ENCODE results near the gene CD248.
A peak's percentile ranks its signal among the peaks of the same experiment; 100 is the strongest.
"Not testable (repeated sequence)": the region's sequence is repeated elsewhere in the genome, so short reads cannot be mapped to it uniquely, and the experiment has no call there.

The CD248 gene

DNA sequence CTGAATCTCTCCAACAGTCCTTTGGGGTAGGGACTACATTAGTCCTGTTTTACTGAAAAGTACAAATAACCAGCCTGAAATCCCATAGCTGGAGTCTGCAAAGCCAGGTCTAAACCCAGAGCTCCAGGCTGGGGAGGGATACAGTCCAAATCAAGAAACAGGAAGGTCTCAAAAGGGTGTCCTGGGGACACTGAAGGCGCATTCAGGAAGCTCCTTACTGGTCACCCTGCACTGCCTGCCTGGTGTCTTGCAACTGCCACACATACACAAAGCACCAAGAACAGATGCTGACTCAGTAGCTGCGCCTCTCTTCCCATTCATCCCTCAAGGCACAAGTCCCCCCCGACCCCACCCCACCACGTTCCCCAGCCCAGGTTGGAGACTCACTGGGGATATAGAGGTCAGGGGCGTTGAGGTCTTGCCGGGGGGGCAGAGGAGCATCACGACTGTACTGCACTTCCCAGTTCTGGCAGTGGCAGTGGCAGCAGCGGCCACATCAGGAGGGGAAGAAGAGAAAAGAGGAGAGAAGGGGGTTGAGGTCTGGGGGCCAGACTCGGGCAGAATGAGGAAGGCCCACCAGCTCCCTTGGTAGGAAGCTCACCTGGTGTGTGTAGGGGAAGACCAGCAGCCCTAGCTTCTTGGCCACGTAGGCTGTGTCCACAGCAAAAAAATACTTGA is 29.5 kb downstream of the CD248 start:
- DNase-seq: no peak

DNA sequence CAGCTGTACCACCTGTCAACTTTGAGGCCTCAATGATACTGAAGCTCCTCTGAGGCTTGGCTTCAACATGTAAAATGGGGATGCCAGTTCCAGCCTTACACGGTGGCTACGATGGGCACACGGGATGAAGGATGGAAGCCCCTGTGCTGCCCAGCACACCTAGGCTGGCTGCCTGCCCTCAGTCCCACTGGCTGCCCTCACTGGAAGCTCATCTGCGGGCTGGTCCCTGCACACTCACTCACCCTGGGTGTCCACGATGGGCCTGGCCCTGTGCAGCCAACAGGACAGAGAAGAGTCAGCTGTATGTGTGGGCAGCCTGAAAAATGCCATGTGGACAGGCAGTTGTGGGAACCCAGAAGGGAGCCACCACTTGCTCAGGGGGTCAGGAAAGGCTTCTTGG is 30.1 kb downstream of the CD248 start:
- DNase-seq: no peak

DNA sequence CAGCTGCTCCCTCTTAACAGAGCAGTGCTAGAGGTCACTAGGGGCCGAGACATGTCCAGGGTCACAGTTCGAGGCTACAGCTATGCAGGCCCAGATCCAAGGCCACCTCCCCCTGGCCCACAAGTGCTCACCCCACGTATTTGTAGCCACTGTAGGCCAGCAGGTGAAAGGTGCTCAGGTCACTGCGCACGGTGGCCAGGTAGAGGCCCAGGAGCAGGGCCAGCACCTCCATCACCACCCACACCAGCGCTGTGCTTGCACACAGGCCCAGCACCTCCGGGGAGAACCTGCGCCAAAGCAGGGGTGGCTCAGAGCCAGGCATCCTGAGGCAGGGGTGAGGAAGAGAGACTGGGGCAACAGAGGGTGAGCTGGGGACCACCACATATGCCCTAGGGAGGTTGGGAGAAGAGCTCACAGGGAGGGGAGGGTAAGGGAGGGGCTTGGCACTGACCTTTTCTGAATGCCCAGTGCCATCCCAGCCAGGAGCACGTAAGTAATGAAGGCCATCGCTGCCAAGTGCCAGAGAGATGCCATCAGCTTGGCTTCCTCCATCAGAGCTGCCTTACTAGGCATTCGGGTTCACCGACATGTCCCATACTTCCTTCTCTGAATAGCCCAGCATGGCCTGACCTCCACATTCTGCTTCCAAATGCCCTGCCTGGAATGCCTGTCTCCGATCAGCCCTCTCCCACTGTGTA is 31.4 kb downstream of the CD248 start:
- DNase-seq: no peak

DNA sequence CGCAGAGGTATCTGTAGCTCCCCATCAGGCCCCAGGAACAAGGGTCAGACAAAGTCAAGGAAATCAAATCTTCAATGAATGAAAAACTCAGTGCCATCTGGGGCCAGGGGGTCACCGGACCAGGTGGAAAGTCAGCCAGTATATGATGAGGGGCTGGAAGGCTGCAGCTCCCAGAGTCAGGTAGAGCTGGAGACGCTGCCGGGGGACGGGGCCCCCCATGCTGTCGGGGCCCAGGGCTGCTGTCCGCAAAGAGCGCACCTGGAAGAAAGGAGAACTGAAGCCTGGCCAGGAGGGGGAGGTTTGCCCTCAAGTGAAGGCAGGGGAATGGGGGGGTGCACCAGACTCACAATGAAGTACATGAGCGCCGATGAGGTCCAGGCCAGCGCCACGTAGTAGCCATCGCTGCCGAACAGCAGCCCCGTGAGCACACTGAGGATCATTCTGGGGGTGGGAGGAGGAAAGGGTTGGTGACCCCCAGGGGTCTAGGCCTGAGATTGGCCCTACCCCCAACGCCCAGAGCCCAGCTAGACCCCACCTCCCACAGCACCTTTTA is 32.2 kb downstream of the CD248 start:
- no peak for DNase-seq

DNA sequence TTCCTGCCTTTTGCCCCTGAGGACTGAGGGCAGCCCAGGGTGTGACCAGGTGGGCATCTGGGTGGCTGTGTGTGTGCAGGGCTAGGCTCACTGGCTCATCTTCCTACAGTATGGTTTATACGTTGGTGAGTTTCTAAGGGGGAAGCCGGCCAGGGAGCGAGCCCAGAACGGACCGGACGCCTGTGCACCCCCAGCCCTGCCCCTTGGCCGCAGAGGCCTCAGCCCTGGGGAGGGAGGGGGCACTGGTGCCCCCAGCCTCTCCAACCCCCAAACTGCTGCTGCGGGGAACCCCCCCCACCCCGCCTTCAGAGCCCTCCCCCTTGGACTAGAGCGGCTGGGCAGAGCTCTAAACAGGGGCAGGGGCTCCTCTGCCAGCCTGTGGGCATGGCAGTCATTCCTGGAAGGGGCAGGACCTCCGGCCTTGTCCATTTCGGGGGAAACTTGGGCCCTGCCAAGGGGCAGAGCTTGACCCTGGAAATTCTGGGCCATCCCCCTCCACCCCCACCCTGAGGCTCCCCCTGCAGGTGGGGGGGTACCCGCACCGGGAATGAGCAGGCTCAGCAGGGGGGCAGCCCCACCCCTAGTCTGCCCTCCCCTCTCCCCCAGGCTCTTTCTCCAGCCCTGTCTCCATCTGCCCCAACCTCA is 33.3 kb downstream of the CD248 start:
- DNase-seq: no peak

DNA sequence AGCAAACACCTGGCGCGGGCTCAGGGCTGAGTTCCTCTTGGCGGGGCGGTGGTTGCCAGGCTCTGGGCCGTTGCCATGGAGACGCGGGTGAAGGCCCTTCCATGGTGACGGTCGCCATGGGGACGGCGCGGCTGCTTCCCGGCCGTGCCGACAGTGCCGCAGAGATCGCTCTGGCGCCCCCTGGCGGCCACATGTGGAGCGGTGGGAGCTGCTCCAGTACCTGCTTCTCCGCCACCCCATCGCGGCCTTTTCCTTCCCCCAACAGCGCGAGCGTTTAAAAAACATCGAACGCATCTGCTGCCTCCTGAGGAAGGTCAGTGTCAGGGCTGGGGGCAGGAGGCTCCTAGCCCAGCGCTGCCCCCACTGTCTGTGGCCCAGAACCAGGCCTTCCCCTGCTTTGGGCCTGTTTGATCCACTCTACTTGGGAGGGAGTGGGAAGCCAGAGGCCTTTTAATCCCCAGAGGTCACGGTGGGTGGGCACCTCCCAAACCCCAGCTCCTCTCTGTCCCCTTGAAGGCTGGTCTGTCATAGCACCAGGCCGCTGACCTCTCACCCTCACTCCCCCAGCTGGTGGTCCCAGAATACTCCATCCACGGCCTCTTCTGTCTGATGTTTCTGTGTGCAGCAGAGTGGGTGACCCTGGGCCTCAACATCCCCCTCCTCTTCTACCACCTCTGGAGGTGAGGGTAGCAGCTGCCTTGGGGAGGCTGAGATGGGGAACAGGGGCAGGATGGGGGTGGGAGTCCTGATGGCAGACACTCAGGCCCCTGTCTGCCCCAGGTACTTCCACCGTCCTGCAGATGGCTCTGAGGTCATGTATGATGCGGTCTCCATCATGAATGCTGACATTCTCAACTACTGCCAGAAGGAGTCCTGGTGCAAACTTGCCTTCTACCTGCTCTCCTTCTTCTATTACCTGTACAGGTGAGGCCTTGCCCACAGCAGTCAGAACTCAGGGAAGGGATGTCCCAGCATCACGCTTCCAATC is 34.1 kb downstream of the CD248 start:
- DNase-seq: peak; percentile 100

DNA sequence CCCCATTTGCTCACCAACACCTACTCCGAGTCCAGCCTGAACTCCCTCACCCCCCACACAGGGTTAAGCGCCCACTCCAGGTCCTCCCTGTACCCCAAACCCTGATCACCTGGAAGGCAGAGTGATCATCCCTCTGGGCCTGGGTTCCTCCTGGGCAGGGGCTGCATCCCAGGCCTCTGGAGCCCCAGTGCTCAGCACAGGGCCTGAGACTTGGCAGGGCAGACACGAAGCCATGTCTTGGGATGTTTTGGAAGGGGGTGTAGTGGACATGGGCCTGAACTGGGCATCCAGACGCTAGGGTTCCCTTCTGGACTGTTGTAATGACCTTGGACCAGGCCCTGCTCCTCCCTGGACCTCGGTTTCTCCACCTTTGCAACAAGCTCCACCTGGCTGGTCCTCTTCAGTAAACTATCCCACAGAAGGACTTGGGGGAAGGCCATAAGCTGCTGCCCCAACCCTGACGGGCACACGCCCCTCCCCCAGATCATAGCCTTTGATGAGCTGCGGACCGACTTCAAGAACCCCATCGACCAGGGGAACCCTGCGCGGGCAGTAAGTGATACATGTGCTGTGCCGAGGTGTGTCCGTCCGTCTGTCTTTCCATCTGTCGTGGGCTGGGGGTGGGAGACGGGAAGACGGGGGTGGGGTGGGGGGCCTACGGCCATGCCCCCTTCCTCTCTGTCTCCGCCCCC is 34.9 kb downstream of the CD248 start:
- DNase-seq: no peak

DNA sequence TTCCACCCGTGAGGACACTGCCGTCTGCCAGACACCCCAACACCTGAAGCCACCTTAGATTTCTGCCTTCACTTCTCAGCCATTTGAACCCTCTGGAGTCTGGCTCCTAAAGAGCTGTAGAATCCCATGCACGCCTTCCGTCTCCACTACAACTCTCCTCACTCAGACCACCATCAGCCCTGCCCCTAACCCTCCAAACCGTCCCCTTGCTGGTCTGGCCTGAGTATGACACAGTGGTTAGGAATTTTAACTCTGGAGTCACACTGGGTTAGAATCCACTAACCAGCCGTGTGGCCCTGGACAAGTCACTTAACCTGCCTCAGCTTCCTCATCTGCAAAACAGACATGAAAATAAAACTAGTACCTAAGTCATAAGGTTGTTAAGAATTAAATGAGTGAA is 35.8 kb downstream of the CD248 start:
- no peak for DNase-seq

DNA sequence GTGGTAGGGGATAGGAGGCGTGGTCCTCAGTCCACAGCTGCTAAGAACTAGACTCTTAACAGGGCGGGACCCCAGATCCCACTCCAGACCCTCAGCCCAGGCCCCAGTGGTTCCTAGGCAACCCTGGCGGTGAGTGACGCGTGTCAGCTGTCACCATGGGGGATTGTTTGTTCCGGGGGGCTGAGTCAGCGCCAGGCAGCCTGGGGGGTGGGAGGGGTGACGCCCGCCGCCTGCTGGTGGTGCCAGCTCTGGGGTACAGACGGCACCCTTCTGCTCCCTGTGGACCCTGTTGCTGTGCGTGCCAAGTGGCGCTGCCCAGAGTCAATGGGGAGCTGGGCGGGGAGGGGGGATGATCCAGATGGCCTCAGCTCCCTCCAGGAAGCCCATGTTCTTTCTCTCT is 36.4 kb downstream of the CD248 start:
- DNase-seq: no peak

DNA sequence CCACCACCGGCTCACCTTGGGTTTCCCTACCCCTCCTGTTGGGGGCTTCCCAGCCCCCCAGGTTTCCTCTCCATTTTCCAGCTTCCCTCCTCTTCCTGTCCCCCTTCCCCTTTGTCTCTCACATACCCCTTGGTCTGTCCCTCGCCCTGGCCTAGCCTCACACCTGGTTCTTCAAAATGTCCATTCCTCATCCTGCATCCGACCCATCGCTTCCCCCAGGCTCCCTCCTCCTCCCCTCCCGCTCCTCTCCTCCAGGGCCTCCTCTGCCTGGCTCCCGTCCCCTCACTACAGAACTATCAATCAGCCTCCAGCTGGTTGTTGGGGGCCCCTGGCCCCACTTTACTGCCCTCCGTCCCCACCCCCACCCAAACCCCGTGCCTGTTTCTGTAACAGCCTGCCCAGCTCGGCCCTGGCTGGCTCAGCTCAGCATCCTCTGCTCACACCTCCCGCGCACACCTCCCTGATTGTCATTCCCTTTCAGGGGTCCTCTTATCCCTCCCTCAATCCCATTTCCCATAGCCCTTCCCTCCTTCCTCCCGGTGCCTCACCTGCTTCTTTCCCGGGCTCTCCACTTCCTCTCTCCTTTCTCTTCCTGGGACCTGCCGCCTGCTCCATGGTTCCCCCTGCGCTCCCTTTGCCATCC is 37.6 kb downstream of the CD248 start:
- DNase-seq: no peak

DNA sequence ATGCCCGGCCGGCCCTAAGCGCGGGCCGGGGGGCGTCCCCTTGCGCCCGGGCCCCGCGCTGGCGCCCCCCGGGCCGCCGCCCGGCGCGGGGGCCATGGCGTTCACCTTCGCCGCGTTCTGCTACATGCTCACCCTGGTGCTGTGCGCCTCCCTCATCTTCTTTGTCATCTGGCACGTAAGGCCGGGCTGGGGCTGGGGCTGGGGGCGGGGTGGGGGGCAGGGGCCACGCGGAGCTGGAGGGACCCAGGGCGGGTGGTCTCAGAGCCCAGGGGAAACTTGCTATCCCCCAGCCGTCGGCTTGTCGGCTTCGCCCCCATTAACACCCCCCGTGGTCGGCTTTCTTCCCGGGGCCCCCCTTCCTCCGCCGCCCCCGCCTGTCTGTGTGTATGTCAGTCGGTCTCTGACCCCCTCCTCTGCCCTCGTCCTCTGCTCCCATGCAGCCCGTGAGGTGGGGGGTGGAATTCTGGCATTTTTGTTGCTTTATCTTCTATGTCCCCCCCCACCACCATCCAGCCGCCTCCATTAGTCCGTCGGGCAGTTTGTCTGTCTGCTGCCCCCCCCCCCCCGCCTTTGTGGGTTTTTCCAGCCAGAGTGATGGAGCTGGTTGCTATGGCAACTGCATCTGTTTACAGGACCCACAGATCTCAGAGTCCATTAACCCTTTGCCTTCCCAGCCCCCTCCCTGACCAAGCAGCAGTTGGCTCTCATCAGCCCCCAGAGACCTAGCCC is 38.3 kb downstream of the CD248 start:
- no peak for DNase-seq

DNA sequence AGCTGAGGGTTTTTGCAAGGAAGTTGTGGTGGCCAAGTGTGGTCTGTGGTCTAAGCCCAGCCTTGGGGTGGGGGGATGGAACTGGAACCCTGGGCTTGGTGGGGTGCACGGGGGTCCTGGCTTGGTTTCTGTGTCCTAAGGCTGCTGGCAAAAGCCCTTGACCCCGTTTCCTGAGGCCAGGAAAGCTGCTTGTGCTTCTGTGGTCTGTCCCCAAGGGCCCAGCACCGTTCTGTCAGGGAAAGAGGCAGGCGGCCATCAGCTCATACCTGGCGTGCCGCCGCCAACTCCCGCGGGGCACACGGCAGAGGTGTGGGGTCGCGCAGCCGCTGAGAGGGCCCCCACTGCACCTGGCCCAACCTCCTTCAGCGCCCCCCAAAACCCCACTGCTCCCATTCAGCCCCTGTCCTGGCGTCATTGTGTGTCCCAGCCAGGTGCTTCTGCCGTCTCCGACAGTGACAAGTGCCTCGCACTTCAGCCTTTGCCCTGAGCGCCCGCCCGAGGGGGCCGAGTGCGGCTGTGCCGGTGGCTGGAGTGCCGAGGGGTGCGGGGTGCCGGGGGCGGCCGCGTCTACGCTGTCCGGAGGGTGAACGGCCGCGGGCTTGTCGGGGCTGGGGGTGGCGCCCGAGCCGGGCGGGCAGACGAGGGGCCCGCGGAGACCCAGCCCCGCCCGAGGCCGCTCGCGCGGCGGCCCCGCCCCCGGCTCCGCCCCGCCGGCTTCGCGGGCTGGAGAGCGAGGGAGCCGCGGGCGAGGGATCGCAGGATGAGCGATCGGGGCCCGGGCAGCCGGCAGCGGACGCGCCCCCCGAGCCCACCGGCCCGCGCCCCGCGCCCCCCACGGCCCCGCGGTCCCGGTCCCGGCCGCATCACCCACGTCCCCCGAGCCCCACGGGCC is 39.1 kb downstream of the CD248 start, which contains the start of gene CNIH2:
TSS of gene CNIH2 (plus strand) at position 705 of the 892 bp plus-strand sequence. CDS start 282 bp downstream, outside the sequence.
- DNase-seq: peak; percentile 54

DNA sequence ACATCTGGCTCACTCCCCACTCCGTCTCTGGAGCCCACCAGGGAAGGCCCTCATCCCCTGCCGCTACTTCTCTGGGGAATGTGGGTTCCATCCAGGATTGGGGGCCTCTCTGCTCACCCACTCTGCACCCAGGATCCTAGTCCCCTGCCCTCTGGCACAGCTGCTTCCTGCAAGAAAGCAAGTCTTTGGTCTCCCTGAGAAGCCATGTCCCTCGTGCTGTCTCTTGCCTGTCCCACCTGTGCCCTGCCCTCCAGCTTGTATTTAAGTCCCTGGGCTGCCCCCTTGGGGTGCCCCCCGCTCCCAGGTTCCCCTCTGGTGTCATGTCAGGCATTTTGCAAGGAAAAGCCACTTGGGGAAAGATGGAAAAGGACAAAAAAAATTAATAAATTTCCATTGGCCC is 39.8 kb downstream of the CD248 start:
- not testable (repeated sequence) for DNase-seq

DNA sequence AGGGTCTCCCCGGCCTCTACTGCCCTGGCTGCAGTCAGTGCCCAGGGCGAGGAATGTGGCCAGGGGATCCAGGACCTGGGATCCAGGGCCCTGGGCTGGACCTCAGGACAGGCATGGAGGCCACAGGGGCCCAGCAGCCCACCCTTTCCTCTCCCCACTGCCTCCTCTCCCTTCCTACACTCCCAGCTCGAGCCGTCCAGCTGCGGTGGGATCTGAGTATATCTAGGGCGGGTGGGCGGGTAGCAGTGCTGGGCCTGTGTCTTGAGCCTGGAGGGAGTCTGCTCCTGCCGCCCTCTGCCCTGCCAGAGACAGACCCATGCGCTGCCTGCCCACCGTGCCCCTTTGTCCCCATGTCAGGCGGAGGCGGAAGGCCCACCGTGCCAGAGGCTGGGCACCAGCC is 40.2 kb downstream of the CD248 start:
- not testable (repeated sequence) for DNase-seq

DNA sequence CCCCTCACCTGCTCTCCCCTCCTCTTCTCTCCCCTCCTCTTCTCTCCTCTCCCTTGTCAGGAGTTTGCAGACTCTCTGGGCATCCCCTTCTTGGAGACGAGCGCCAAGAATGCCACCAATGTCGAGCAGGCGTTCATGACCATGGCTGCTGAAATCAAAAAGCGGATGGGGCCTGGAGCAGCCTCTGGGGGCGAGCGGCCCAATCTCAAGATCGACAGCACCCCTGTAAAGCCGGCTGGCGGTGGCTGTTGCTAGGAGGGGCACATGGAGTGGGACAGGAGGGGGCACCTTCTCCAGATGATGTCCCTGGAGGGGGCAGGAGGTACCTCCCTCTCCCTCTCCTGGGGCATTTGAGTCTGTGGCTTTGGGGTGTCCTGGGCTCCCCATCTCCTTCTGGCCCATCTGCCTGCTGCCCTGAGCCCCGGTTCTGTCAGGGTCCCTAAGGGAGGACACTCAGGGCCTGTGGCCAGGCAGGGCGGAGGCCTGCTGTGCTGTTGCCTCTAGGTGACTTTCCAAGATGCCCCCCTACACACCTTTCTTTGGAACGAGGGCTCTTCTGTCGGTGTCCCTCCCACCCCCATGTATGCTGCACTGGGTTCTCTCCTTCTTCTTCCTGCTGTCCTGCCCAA is 40.7 kb downstream of the CD248 start:
- DNase-seq: no peak

DNA sequence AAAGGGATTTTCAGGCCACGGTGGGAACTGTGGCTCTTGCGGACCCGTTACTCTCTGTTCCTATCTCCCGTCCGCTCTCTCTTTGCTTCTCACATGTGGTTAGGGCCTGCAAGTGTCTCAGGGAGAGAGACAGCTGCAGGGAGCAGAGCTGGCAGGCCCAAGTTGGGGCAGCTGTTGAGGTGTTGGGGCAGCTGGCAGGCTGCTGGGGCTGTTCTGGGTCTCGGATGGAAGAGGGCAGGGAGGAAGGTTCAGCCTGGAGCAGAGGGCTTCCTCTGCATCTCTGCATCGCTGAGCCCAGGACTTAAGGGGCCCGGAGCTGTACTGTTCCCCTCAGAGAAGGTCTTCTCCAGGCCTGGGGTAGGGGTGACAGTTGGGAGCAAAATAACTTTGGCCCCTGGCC is 41.4 kb downstream of the CD248 start:
- DNase-seq: no peak

DNA sequence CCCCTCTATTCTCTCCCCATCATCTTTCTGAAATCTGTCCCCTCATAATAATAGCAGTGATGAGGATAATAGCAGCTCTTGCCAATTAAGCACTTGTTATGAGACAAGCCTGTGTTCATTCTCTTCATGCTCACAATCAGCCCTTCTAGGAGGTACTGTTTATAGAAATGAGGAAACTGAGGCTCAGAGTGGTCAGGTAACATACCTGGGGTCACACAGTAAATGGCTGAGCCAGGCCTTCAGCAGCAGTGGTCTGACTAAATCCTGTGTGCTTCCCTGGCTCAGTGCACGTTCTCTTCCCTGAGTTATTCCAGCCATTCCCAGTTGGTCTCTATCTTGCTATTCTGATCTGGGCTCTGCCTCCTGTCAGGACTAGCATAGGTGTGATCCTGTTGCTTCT is 42.6 kb downstream of the CD248 start:
- DNase-seq: no peak

DNA sequence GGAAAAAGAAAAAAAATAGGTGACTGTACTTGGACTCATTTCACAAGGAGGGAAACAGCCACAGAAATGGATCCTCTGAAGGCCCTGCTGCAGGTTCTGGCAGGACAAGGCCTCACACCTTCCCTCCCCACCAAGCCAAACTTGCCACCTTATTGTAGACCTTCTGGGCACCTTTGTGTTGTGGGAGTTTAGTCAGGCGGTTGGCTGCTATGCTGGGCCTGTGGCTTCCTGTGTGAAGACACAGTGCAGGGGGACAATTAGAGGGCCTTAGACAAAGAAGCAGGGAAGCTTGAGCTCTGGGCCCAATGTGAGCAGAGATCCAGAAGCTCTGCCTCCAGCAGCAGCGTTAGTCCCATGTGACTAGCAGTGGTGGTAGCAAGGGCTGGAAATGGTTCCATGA is 44.2 kb downstream of the CD248 start:
- DNase-seq: no peak

DNA sequence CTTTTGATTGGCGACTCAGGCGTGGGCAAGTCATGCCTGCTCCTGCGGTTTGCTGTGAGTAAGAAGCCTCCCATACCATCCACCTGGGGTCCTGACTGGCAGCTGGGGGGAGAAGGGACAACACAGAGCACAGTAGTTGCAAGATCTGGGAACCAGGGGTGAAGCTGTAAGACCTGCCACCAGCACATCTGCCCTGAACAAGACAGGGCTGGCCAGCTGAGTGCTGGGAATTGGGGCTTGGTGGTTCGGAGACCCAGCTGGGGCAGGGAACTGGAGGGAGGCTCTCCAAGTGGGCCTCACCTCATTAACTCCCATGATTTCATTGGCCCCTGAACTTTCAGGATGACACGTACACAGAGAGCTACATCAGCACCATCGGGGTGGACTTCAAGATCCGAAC is 45.0 kb downstream of the CD248 start:
- DNase-seq: no peak

Data from RPMI8226 (cell line).